Smooth muscle cell (in vitro differentiated cells): ENCODE data around the gene GARNL3. TPM values are rescaled to one million over a fixed set of nuclear protein-coding genes. Genes with fewer than 3 reads are reported as not detected.

Experiments
- DNase-seq: peaks from one replicate; lab custom pipeline; 2025; ENCODE audit not compliant: unreplicated experiment; lab: John Stamatoyannopoulos, UW
- H2AFZ ChIP-seq: fragments of 200-600 bp; sonication (generic); 2 replicates; pipeline ENCODE4 v1.6.0; 2016; ENCODE audit warnings: antibody characterized with exemption, low read depth, mild to moderate bottlenecking
- H3F3A ChIP-seq: fragments of 200-600 bp; sonication (generic); 2 replicates; pipeline ENCODE4 v1.6.0; 2017; ENCODE audit warnings: antibody characterized with exemption, low read depth
- H3K27ac ChIP-seq: fragments of 200-600 bp; sonication (generic); 2 replicates; pipeline ENCODE4 v1.5.1; 2016; ENCODE audit warnings: low read depth, mild to moderate bottlenecking
- H3K27me3 ChIP-seq: fragments of 200-600 bp; sonication (generic); 2 replicates; pipeline ENCODE4 v1.6.1; 2016; ENCODE audit warnings: low read depth, mild to moderate bottlenecking
- H3K36me3 ChIP-seq: fragments of 200-600 bp; sonication (generic); 2 replicates; pipeline ENCODE4 v1.5.1; 2016; ENCODE audit warnings: low read depth
- H3K4me1 ChIP-seq: fragments of 200-600 bp; sonication (generic); 2 replicates; pipeline ENCODE4 v1.5.1; 2016; ENCODE audit warnings: low read depth
- H3K4me2 ChIP-seq: fragments of 200-600 bp; sonication (generic); 2 replicates; pipeline ENCODE4 v1.6.0; 2016; ENCODE audit warnings: mild to moderate bottlenecking
- H3K4me3 ChIP-seq: fragments of 200-600 bp; sonication (generic); 2 replicates; pipeline ENCODE4 v1.5.1; 2016; ENCODE audit warnings: mild to moderate bottlenecking
- H3K79me2 ChIP-seq: fragments of 200-600 bp; sonication (generic); 2 replicates; pipeline ENCODE4 v1.6.0; 2016; ENCODE audit warnings: low read depth, mild to moderate bottlenecking
- H3K9ac ChIP-seq: fragments of 200-600 bp; sonication (generic); 2 replicates; pipeline ENCODE4 v1.6.0; 2016; ENCODE audit warnings: low read depth
- H3K9me3 ChIP-seq: fragments of 200-600 bp; sonication (generic); replicated peaks from 2 replicates; pipeline ENCODE4 v1.5.1; 2016; ENCODE audit warnings: low read depth
- H4K20me1 ChIP-seq: fragments of 200-600 bp; sonication (generic); 2 replicates; pipeline ENCODE4 v1.6.0; 2016; ENCODE audit warnings: low read depth
- WGBS: methylation state at CpG from one replicate; pipeline ENCODE4 v1.1.7; 2016; ENCODE audit warnings: low lambda C conversion rate; 5-methylcytosine and 5-hydroxymethylcytosine counted together
- polyA plus RNA-seq: library from polyadenylated mRNA; unstranded; fragments of >200 nt; fragmentation: Nextera tagmentation; extraction: Ambion mirVana; gene quantifications from 2 replicates; pipeline ENCODE4 v1.2.1, GENCODE V29; 2016
- total RNA-seq: library from RNA; depleted of rRNA; stranded (reverse); fragments of >200 nt; gene quantifications from 2 replicates; pipeline ENCODE4 v1.2.3, GENCODE V29; 2014
- TF ChIP-seq, protein P1 (sequence below): fragments of 200-600 bp; sonication (generic); IDR thresholded peaks from 2 replicates; pipeline ENCODE4 v1.5.1; 2017; ENCODE audit warnings: borderline replicate concordance, mild to moderate bottlenecking, antibody characterized with exemption; ENCODE audit not compliant: insufficient read depth, poor library complexity, severe bottlenecking

Gene GARNL3
- total and polyA plus RNA-seq, 2 experiments from 2014 or later: 4.7 to 18.5 TPM

DNA sequence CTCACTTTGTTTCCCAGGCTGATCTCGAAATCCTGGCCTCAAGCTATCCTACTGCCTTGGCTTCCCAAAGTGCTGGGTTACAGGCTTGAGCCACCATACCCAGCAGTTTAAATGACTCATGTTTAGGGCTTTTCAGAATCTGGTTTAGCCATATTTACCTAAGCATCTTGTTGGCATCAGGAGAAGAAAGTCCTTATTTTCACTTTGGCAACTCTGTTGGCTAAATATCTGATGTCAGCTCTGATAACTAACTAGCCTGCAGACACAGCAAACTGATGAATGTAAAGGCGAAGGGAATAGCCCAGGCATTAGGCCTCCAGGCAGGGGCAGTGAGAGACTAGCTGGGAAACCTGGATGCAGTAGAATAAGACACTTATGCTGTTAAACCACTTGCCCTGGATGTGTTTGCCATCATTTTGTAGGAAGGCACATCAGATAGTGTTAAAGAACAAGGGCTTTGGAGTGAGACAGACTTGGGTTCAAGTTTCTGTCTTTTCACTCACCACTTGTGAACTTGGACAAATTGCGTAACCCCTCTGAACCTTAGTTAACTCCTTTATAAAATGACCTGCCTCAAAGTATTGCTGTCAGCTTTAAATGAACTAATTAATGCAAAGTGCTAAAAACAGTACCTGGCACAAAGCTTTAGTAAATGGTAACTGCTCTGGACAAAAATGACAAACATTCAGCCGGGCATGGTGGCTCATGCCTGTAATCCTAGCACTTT, 34.7 kb upstream of the GARNL3 start:
- Histone ChIP-seq H3K27ac (no peak overlapping the region), H4K20me1 (no peaks in the 10 kb centered on the region), H2AFZ (no peak overlapping the region), H3K79me2 (peaks cover 4% of the 10 kb centered on the region), H3K9me3 (no peaks in the 10 kb centered on the region), H3K4me1 (no peaks in the 10 kb centered on the region), H3K4me3 (no peak overlapping the region), H3K36me3 (no peaks in the 10 kb centered on the region), H3F3A (peaks cover 6% of the 10 kb centered on the region), H3K9ac (no peak overlapping the region), H3K4me2 (no peak overlapping the region), H3K27me3 (no peaks in the 10 kb centered on the region)
- DNase-seq: no peak
- TF ChIP-seq, protein P1, sequence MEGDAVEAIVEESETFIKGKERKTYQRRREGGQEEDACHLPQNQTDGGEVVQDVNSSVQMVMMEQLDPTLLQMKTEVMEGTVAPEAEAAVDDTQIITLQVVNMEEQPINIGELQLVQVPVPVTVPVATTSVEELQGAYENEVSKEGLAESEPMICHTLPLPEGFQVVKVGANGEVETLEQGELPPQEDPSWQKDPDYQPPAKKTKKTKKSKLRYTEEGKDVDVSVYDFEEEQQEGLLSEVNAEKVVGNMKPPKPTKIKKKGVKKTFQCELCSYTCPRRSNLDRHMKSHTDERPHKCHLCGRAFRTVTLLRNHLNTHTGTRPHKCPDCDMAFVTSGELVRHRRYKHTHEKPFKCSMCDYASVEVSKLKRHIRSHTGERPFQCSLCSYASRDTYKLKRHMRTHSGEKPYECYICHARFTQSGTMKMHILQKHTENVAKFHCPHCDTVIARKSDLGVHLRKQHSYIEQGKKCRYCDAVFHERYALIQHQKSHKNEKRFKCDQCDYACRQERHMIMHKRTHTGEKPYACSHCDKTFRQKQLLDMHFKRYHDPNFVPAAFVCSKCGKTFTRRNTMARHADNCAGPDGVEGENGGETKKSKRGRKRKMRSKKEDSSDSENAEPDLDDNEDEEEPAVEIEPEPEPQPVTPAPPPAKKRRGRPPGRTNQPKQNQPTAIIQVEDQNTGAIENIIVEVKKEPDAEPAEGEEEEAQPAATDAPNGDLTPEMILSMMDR: no peak
- 89% methylated on average over 4 of the region's 4 CpGs for WGBS

DNA sequence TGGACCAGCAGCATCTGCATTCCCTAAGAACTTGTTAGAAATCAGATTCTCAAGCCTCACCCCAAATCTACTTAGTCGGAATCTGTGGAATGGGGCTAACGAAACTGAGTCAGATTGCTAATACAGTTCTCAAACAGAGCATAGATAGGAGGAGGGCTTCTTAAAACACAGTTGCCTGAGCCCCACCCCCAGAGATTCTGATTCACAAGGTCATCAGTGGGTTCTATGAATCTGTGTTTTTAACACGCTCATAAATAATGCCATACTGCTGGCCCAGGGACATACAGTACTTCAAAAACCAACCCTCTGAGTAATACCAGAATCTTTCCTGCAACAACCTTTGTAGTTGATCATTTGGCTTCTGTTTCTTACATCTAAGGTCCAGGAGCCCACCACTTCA, 32.9 kb upstream of the GARNL3 start:
- H2AFZ ChIP-seq: no peak overlapping the region
- peaks cover 4% of the 10 kb centered on the region for H3K79me2 ChIP-seq
- H3K4me2 ChIP-seq: no peak overlapping the region
- TF ChIP-seq, protein P1: no peak
- H4K20me1 ChIP-seq: no peaks in the 10 kb centered on the region
- H3K9me3 ChIP-seq: no peaks in the 10 kb centered on the region
- WGBS: 70% methylated on average over 3 of the region's 3 CpGs
- peaks cover 4% of the 10 kb centered on the region for H3F3A ChIP-seq
- H3K27me3 ChIP-seq: no peaks in the 10 kb centered on the region
- no peak overlapping the region for H3K27ac ChIP-seq
- no peak for DNase-seq
- no peaks in the 10 kb centered on the region for H3K4me1 ChIP-seq
- H3K4me3 ChIP-seq: no peak overlapping the region
- no peak overlapping the region for H3K9ac ChIP-seq
- no peaks in the 10 kb centered on the region for H3K36me3 ChIP-seq

DNA sequence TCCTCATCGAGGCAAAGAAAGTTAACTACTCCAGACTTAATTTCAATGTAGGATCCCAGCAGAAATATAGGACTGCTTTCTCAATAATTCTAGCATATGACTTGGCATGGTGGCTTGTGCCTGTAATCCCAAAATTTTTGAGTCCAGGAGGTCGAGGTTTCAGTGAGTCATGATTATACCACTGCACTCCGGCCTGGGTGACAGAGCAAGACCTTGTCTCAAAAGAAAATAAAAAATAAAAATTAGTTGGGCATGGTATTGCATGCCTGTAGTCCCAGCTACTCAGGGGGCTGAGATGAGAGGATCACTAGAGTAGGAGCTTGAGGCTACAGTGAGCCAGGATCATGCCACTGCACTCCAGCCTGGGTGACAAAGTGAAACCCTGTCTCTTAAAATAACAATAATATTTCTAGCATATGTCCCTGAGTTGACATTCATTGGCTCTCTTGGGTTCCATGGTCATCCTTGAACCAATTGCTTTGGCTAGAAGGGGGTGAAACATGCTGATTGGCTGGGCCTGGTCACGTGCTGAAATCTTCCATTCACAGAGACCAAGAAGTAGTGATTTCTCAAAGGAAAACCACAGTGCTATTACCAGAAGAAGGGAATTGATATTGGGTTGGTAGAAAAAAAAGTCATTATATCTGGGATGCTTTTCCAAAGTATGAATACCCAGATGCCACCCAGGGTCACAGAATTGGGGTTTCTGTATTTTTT, 31.6 kb upstream of the GARNL3 start:
- Histone ChIP-seq H3K36me3 (no peaks in the 10 kb centered on the region), H4K20me1 (no peaks in the 10 kb centered on the region), H3K79me2 (peaks cover 1% of the 10 kb centered on the region), H3K9me3 (no peaks in the 10 kb centered on the region), H3K4me1 (no peaks in the 10 kb centered on the region), H3K27ac (no peak overlapping the region), H3K9ac (no peak overlapping the region), H3K4me2 (no peak overlapping the region), H3K4me3 (no peak overlapping the region), H3F3A (no peaks in the 10 kb centered on the region), H3K27me3 (no peaks in the 10 kb centered on the region), H2AFZ (no peak overlapping the region)
- TF ChIP-seq, protein P1: no peak
- WGBS: 85% methylated on average over 4 of the region's 4 CpGs
- no peak for DNase-seq
